ENCODE data around the gene RABGAP1L. TPM values are rescaled to one million over a fixed set of nuclear protein-coding genes. Genes with fewer than 3 reads are reported as not detected.

RABGAP1L gene
- total RNA-seq, 1 donor from 2014 or later, result 30.3 TPM

DNA sequence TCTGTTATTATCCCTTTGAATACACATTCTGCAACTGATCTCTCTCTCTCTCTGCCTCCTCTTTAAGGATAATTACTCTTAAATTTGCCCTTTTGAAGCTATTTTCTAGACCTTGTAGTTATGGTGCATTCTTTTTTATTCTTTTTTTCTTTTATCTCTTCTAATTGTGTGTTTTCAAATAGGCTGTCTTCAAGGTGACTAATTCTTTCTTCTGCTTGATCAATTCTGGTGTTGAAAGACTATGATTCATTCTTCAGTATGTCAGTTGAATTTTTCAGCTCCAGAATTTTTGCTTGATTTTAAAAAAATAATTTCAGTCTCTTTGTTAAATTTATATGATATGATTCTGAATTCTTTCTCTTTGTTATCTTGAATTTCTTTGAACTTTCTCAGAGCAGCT, 192.8 kb downstream of the RABGAP1L start:
- Histone ChIP-seq H3K9me3 (ENCODE audit: control insufficient read depth in 3 of 3, low read length in 3 of 3) (no peaks in the 10 kb centered on the region), H3K36me3 (ENCODE audit: control insufficient read depth in 3 of 3, insufficient read depth in 3 of 3, low read length in 3 of 3) (no peaks in the 10 kb centered on the region), H3K4me1 (ENCODE audit: control insufficient read depth in 3 of 3, insufficient read depth in 3 of 3, low read length in 3 of 3) (no peaks in the 10 kb centered on the region), H3K27me3 (ENCODE audit: control insufficient read depth in 3 of 3, insufficient read depth in 3 of 3, low read length in 3 of 3) (no peaks in the 10 kb centered on the region), H3K9ac (ENCODE audit: low read depth in 1 of 3, low read length in 3 of 3) (no peak overlapping the region), H3K4me3 (ENCODE audit: low read length in 3 of 3) (no peak overlapping the region), H3K27ac (ENCODE audit: low read depth, low read length) (no peak overlapping the region)

DNA sequence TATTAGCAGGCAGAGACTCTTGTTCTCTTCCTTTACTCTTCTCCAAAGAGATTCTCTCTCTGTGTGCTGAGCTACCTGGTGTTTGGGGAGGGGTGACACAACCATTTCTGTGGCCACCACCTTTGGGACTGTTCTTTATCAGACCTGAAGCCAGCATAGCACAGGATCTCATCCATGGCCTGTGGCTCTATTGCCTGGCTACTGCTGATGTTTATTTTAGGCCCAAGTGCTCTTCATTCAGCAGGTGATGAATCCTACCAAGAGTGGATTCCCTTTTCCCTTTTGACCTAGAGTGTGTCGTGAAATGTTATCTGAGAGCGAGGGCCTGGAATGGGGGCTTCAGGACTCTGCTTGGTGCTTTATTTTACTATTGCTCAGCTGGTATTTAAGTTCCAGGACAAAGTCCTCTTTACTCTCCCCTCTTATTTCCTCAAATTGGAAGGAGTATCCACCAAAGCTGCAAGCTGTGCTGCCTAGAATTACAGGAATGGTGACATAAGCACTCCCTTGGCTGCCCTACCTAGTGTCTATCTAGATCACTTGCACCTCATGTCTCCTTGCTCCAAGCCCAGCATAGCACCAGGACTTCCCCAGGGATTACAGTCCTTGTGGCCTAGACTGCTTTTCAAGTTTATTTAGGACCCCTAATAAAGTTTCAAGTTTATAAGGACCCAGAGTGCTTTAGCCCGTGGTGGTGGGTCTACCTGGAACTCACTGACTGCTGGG, 193.7 kb downstream of the RABGAP1L start:
- H3K4me1 ChIP-seq (ENCODE audit: control insufficient read depth in 3 of 3, insufficient read depth in 3 of 3, low read length in 3 of 3), result no peaks in the 10 kb centered on the region
- no peak overlapping the region for H3K27ac ChIP-seq (ENCODE audit: low read depth, low read length)

DNA sequence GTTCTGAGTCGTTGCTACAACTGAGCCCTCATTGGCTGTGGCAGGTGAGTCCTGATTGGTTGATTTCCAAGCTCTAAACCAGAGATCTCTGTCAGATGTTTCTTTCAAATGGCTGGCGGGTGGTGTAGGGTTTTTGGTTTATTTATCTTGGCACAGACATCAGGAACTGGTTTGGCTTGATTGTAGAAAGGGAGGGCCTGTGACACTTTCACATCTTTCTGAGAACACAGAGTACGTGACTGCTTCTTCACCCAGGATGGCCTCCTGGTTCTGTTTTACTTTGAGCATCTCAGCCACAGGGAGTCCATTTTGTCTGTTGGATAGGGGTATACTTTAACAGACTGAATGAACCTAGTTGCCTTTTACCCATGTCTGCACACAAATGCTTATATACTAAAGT, 199.0 kb downstream of the RABGAP1L start:
- Histone ChIP-seq H3K27ac (ENCODE audit: low read depth, low read length) (no peak overlapping the region), H3K9ac (ENCODE audit: low read depth in 1 of 3, low read length in 3 of 3) (no peak overlapping the region), H3K36me3 (ENCODE audit: control insufficient read depth in 3 of 3, insufficient read depth in 3 of 3, low read length in 3 of 3) (no peaks in the 10 kb centered on the region), H3K27me3 (ENCODE audit: control insufficient read depth in 3 of 3, insufficient read depth in 3 of 3, low read length in 3 of 3) (no peaks in the 10 kb centered on the region), H3K4me1 (ENCODE audit: control insufficient read depth in 3 of 3, insufficient read depth in 3 of 3, low read length in 3 of 3) (no peaks in the 10 kb centered on the region), H3K4me3 (ENCODE audit: low read length in 3 of 3) (no peak overlapping the region), H3K9me3 (ENCODE audit: control insufficient read depth in 3 of 3, low read length in 3 of 3) (no peaks in the 10 kb centered on the region)

More for the DNA sequence above, 193.7 kb downstream of the RABGAP1L start:
- H3K9ac ChIP-seq (ENCODE audit: low read depth in 1 of 3, low read length in 3 of 3), result no peak overlapping the region
- no peaks in the 10 kb centered on the region for H3K36me3 ChIP-seq (ENCODE audit: control insufficient read depth in 3 of 3, insufficient read depth in 3 of 3, low read length in 3 of 3)
- H3K27me3 ChIP-seq (ENCODE audit: control insufficient read depth in 3 of 3, insufficient read depth in 3 of 3, low read length in 3 of 3), result no peaks in the 10 kb centered on the region
- H3K4me3 ChIP-seq (ENCODE audit: low read length in 3 of 3), result no peak overlapping the region
- no peaks in the 10 kb centered on the region for H3K9me3 ChIP-seq (ENCODE audit: control insufficient read depth in 3 of 3, low read length in 3 of 3)

DNA sequence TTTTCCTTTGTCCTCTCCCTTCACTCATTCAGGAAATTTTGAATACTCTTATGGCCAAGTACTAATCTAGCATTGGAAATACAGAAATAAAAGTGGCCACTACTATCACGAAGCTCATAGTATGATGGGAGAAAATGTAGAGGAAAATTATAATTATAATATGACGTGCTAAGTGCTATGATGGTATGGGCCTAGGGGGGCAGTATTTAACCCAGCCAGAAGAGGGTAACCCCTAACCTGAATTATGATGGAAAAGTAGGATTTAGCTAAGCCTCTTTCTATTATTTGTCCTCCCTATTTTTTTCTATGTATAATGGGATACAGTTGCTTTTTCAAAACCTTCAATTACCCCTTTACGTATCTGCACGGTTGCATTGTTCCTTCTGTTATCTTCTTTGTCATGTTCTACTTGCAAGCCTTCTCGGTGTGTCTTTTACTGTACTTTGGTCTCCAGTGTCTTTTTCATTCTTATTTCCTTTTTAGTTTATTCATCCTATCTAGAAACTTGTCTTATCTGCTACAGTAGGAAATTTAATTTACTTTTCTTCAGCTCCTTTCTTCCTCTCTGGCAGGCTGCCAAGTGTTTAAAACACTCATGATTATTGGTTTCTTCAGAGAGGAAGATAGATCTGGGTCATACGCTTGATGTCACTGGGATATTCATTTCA, 199.6 kb downstream of the RABGAP1L start:
- no peaks in the 10 kb centered on the region for H3K4me1 ChIP-seq (ENCODE audit: control insufficient read depth in 3 of 3, insufficient read depth in 3 of 3, low read length in 3 of 3)
- H3K27me3 ChIP-seq (ENCODE audit: control insufficient read depth in 3 of 3, insufficient read depth in 3 of 3, low read length in 3 of 3), result no peaks in the 10 kb centered on the region
- no peak overlapping the region for H3K9ac ChIP-seq (ENCODE audit: low read depth in 1 of 3, low read length in 3 of 3)
- H3K27ac ChIP-seq (ENCODE audit: low read depth, low read length), result no peak overlapping the region
- H3K4me3 ChIP-seq (ENCODE audit: low read length in 3 of 3), result no peak overlapping the region
- H3K9me3 ChIP-seq (ENCODE audit: control insufficient read depth in 3 of 3, low read length in 3 of 3), result no peaks in the 10 kb centered on the region
- H3K36me3 ChIP-seq (ENCODE audit: control insufficient read depth in 3 of 3, insufficient read depth in 3 of 3, low read length in 3 of 3), result no peaks in the 10 kb centered on the region

DNA sequence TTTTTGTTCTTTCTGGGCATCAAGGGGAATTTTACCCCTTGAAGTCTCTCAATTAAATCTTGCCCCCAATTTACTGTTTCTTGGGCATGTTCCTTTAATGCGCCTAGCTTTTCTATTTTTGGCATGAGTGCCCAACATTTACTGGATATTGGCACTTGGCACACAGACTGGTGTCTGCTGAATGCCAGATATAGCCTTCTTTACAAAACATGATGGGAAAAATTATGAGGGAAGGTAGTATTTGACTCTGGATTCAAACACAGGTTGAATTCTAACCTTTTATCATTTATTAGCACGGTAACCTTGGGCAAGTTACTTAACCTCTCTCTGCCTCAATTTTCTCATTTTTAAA, 200.1 kb downstream of the RABGAP1L start:
- H3K27me3 ChIP-seq (ENCODE audit: control insufficient read depth in 3 of 3, insufficient read depth in 3 of 3, low read length in 3 of 3), result no peaks in the 10 kb centered on the region

DNA sequence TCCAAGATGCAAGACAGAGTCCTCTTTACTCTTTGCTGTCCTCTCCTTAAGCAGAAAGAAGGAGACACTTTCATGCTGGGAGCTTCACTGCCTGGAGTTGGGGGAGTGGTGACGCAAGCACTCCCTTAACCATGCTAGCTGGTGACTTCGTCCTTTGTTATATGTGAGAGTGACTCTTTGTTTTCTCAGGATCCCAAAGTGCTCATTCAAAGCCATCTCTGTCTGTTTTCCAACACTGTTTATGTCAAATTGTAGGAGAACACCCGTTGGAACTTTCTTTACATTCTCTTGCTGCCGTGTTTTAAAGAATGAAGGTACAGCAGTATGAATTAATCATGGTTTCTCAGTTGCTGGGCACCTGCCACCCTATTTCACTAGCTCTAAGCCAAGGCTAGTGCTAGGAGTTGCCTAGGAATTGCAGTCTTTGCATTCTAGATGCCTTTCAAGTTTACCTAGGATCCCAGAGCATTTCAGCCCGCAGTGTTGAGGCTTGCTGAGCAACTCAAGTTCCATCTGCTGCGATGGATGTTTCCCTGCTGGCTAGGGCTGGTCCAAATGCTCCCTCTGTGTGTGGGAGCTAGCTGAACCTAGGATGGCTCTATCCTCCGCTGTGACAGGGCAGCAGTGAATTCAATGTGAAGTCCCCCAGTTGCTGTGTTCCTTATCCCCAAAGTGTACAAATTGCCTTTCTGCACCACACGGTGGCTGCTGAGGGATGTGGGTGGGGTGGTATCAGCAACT, 205.8 kb downstream of the RABGAP1L start:
- Histone ChIP-seq H3K27me3 (ENCODE audit: control insufficient read depth in 3 of 3, insufficient read depth in 3 of 3, low read length in 3 of 3) (no peaks in the 10 kb centered on the region), H3K4me3 (ENCODE audit: low read length in 3 of 3) (no peak overlapping the region), H3K27ac (ENCODE audit: low read depth, low read length) (no peak overlapping the region), H3K4me1 (ENCODE audit: control insufficient read depth in 3 of 3, insufficient read depth in 3 of 3, low read length in 3 of 3) (no peaks in the 10 kb centered on the region), H3K36me3 (ENCODE audit: control insufficient read depth in 3 of 3, insufficient read depth in 3 of 3, low read length in 3 of 3) (peaks cover 0 to 1% (median 0%) of the 10 kb centered on the region in 3 donors), H3K9me3 (ENCODE audit: control insufficient read depth in 3 of 3, low read length in 3 of 3) (no peaks in the 10 kb centered on the region), H3K9ac (ENCODE audit: low read depth in 1 of 3, low read length in 3 of 3) (no peak overlapping the region)

More for the DNA sequence above, 200.1 kb downstream of the RABGAP1L start:
- H3K9ac ChIP-seq (ENCODE audit: low read depth in 1 of 3, low read length in 3 of 3), result no peak overlapping the region
- no peak overlapping the region for H3K27ac ChIP-seq (ENCODE audit: low read depth, low read length)
- H3K4me3 ChIP-seq (ENCODE audit: low read length in 3 of 3), result no peak overlapping the region
- H3K4me1 ChIP-seq (ENCODE audit: control insufficient read depth in 3 of 3, insufficient read depth in 3 of 3, low read length in 3 of 3), result no peaks in the 10 kb centered on the region
- no peaks in the 10 kb centered on the region for H3K9me3 ChIP-seq (ENCODE audit: control insufficient read depth in 3 of 3, low read length in 3 of 3)
- no peaks in the 10 kb centered on the region for H3K36me3 ChIP-seq (ENCODE audit: control insufficient read depth in 3 of 3, insufficient read depth in 3 of 3, low read length in 3 of 3)

DNA sequence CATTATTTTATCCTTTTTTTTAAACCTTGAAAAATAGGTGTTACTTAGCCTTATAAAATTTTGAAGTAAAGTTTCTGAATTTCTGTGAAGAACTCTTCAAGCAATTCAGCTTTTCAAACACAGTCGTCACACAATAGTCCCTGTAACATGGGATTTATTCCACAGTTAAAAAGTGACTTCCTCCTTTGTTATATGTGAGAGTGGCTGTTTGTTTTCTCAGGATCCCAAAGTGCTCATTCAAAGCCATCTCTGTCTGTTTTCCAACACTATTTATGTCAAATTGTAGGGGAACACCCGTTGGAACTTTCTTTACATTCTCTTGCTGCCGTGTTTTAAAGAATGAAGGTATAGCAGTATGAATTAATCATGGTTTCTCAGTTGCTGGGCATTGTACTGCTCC, 207.6 kb downstream of the RABGAP1L start:
- Histone ChIP-seq H3K27me3 (ENCODE audit: control insufficient read depth in 3 of 3, insufficient read depth in 3 of 3, low read length in 3 of 3) (no peaks in the 10 kb centered on the region), H3K9me3 (ENCODE audit: control insufficient read depth in 3 of 3, low read length in 3 of 3) (no peaks in the 10 kb centered on the region), H3K9ac (ENCODE audit: low read depth in 1 of 3, low read length in 3 of 3) (no peak overlapping the region), H3K36me3 (ENCODE audit: control insufficient read depth in 3 of 3, insufficient read depth in 3 of 3, low read length in 3 of 3) (peaks cover 0 to 1% (median 0%) of the 10 kb centered on the region in 3 donors), H3K4me3 (ENCODE audit: low read length in 3 of 3) (no peak overlapping the region), H3K4me1 (ENCODE audit: control insufficient read depth in 3 of 3, insufficient read depth in 3 of 3, low read length in 3 of 3) (no peaks in the 10 kb centered on the region), H3K27ac (ENCODE audit: low read depth, low read length) (no peak overlapping the region)

DNA sequence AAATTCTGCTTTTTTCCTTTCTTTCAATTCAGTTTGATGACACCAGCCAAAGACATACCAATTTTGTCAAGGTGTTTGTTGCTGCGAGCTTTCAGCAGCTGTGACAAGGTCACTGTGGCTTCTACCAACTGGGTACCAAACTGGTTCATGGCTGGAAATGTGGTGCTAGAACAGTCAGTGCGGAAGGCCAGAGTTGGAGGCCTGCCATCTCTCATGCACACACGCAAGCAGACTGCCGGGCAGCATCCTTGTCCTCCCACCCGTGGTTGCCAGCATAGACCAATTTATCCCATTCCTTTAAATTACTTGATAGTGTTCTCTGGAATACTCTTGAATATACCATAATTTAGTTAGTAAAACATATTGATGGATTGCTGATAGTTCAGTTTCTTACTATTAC, 208.6 kb downstream of the RABGAP1L start:
- peaks cover 0 to 1% (median 0%) of the 10 kb centered on the region in 3 donors for H3K36me3 ChIP-seq (ENCODE audit: control insufficient read depth in 3 of 3, insufficient read depth in 3 of 3, low read length in 3 of 3)
- H3K27me3 ChIP-seq (ENCODE audit: control insufficient read depth in 3 of 3, insufficient read depth in 3 of 3, low read length in 3 of 3), result no peaks in the 10 kb centered on the region
- H3K4me3 ChIP-seq (ENCODE audit: low read length in 3 of 3), result no peak overlapping the region

DNA sequence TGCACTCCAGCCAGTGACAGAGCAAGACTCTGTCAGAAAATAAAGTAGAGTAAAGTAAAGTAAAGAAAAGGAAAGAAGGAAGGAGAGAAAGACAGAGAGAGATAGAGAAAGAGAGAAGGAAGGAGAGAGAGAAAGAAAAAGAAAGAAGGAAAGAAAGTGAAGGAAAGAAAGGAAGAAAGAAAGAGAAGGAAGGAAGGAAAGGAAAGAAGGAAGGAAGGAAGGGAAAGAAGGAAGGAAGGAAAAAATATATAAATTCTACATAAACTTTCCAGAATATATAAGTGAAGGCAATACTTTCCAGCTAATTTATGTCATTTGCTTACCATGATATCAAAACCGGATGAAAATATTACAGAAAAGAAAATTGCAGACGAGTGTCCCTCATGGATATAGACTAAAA, 216.7 kb downstream of the RABGAP1L start:
- Histone ChIP-seq H3K27ac (ENCODE audit: low read depth, low read length) (no peak overlapping the region), H3K4me3 (ENCODE audit: low read length in 3 of 3) (no peak overlapping the region), H3K4me1 (ENCODE audit: control insufficient read depth in 3 of 3, insufficient read depth in 3 of 3, low read length in 3 of 3) (no peaks in the 10 kb centered on the region), H3K9me3 (ENCODE audit: control insufficient read depth in 3 of 3, low read length in 3 of 3) (no peaks in the 10 kb centered on the region), H3K36me3 (ENCODE audit: control insufficient read depth in 3 of 3, insufficient read depth in 3 of 3, low read length in 3 of 3) (no peaks in the 10 kb centered on the region), H3K27me3 (ENCODE audit: control insufficient read depth in 3 of 3, insufficient read depth in 3 of 3, low read length in 3 of 3) (no peaks in the 10 kb centered on the region), H3K9ac (ENCODE audit: low read depth in 1 of 3, low read length in 3 of 3) (no peak overlapping the region)

More for the DNA sequence above, 208.6 kb downstream of the RABGAP1L start:
- Histone ChIP-seq H3K9ac (ENCODE audit: low read depth in 1 of 3, low read length in 3 of 3) (no peak overlapping the region), H3K4me1 (ENCODE audit: control insufficient read depth in 3 of 3, insufficient read depth in 3 of 3, low read length in 3 of 3) (no peaks in the 10 kb centered on the region), H3K9me3 (ENCODE audit: control insufficient read depth in 3 of 3, low read length in 3 of 3) (no peaks in the 10 kb centered on the region), H3K27ac (ENCODE audit: low read depth, low read length) (no peak overlapping the region)

DNA sequence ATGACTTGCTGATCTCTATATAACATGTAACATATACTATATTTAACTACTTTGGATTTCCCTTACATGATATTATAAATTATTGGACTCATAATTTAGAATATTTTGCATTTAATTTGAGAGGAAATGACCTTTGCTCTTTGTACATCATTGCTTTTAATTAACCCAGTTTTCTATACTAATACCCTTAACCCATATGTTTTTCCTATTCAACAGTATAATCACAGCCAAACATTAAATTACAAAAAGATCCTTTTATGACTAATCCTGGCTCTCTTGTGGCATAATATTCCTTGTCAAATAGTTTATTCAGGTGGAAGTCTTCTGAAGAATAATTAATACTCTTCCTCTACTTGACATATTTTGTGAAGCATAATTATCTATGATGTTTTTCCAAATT, 232.4 kb downstream of the RABGAP1L start:
- no peak overlapping the region for H3K4me3 ChIP-seq (ENCODE audit: low read length in 3 of 3)
- no peak overlapping the region for H3K27ac ChIP-seq (ENCODE audit: low read depth, low read length)
- no peaks in the 10 kb centered on the region for H3K36me3 ChIP-seq (ENCODE audit: control insufficient read depth in 3 of 3, insufficient read depth in 3 of 3, low read length in 3 of 3)
- no peaks in the 10 kb centered on the region for H3K4me1 ChIP-seq (ENCODE audit: control insufficient read depth in 3 of 3, insufficient read depth in 3 of 3, low read length in 3 of 3)
- no peaks in the 10 kb centered on the region for H3K9me3 ChIP-seq (ENCODE audit: control insufficient read depth in 3 of 3, low read length in 3 of 3)
- no peak overlapping the region for H3K9ac ChIP-seq (ENCODE audit: low read depth in 1 of 3, low read length in 3 of 3)
- no peaks in the 10 kb centered on the region for H3K27me3 ChIP-seq (ENCODE audit: control insufficient read depth in 3 of 3, insufficient read depth in 3 of 3, low read length in 3 of 3)

All from skeletal muscle tissue (tissue), 4 donors.